CD4-positive, alpha-beta T cell treated with Interleukin-2 at 100 ng/mL for 4 hours (primary cell): ENCODE data around the gene ABI3BP.

Experiments
- DNase-seq: peaks from one replicate; pipeline ENCODE4 v3.0.0-alpha.2; 2020; ENCODE audit warnings: low spot score

Gene ABI3BP

GRCh38 chr3:100833483-100833882, 159.7 kb downstream of the ABI3BP start:
- DNase-seq, result no peak

- no peak for DNase-seq
Observed at GRCh38 chr3:100831629-100832028, 161.6 kb downstream of the ABI3BP start.

DNA sequence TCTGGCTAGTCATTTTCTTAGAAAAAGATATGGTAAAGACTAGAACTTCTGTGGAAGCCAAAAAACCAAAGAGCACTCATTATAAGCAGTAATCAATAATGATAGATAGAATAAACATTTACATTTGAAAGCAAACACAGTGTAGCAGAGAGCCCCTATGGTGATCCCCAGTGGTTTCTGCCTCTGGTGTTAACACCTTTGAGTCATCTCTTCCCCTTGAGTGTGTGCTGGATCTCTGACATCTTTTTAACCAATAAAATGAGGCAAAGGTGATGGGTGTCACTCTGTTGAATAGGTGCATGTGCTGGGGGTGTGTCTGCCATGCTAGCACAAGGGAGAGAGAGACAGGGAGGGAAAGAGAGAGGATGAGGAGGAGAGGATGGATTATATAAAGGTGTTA, 162.3 kb downstream of the ABI3BP start:
- no peak for DNase-seq

GRCh38 chr3:100825574-100825973, 167.6 kb downstream of the ABI3BP start:
- no peak for DNase-seq

DNA sequence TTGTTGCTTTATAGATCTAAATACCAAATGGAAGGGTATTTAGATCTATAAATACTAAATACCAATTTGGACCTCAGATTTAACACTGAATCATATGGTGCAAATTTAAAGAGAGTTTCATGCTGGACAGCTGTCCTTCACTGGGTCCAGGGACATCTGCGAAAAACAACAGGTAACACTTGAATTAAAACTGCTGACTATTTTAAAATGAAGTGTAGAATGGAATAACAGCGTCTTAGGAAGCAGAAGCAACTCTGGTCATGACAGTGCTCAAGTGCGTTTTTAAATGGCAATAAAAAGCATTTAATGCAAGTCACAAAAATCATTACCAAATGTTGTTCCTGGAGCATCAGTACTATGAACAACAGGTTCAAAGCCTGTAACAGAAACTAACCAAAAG, 177.6 kb downstream of the ABI3BP start:
- DNase-seq, result no peak

- no peak for DNase-seq
Observed at GRCh38 chr3:100813828-100814227, 179.4 kb downstream of the ABI3BP start.

GRCh38 chr3:100811779-100812507, 181.3 kb downstream of the ABI3BP start:
- no peak for DNase-seq

- DNase-seq, result no peak
Observed at GRCh38 chr3:100810671-100811070, 182.6 kb downstream of the ABI3BP start.

DNA sequence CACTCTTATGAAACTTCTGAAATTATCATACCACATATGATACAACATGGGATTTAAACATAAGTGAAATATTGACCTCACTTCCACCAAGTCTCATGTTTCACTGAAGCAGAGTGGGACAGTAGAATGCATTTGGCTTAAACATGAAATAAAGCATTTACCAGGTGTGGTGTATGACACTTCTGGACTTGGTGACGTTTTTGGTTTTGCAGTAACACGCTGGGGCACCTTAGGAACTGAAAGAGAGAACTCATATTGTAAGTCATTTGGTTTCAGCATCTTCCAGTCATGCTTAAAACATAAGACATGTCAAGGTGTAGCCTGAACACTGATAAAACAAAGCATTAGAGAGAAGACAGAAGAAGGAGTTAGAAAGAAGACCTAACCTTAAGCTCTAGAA, 188.6 kb downstream of the ABI3BP start:
- DNase-seq, result no peak

- DNase-seq, result no peak
Observed at GRCh38 chr3:100803711-100804110, 189.5 kb downstream of the ABI3BP start.

- no peak for DNase-seq
Observed at GRCh38 chr3:100802126-100802525, 191.1 kb downstream of the ABI3BP start.

GRCh38 chr3:100798012-100798411, 195.2 kb downstream of the ABI3BP start:
- DNase-seq, result no peak

- DNase-seq, result peak; percentile 2
Observed at GRCh38 chr3:100796556-100796955, 196.7 kb downstream of the ABI3BP start.

DNA sequence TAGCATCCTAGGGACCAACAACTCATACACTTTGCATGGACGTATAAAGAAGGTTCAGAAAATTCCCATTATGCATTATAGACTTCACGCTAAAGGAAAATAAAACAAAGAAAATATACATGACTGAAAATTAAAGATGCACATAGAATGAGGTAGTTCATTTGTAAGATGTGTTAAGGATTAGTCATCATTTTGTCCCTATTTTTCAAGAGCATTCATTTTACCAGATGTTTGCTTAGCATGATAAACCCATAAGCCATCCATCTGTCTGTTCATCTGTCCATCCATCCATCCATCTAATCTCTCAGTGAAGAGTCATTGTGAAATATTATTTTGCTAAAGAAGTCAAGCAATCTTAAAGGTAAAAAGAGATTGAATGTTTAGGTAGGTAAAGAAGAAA, 203.6 kb downstream of the ABI3BP start:
- no peak for DNase-seq

- no peak for DNase-seq
Observed at GRCh38 chr3:100783619-100784018, 209.6 kb downstream of the ABI3BP start.

DNA sequence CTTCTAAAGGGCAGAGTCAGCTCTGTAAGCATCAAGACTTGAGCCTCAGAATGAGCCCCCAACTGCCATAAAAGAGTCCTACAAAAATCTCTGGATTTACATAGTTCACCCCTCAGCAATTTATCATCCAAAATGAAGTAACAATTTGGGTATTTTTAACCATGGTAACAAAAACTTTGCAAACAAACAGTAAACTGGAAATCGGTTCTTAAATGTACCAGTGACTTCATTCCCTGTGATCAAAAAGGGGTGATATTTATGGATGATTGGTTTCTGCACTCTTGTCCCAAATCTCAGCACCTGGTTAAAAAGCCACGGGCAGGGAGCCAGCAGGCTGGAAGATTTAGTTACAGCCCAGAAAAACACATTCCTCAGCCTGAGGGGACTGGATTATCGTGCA, 210.3 kb downstream of the ABI3BP start:
- no peak for DNase-seq

GRCh38 chr3:100782348-100782747, 210.9 kb downstream of the ABI3BP start:
- DNase-seq, result no peak

DNA sequence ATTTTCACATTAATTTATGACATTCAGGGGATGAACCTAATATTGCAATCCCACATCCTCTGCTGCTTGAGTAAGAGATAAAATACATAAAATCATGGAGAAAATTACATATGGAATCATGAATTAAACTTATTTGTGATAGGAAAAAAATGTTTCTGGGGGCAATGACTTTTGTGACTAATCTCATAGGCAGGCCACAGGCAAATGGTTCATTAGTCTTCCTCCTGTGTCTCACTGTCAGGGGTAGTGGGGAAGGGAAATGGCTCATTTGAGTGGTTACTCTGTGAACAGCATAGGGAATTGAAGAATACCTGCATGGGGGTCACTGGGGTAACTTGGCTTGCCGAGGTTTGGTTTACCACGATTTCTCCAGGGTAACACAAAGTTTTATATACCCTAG, 211.9 kb downstream of the ABI3BP start:
- DNase-seq, result no peak

- no peak for DNase-seq
Observed at GRCh38 chr3:100780071-100780622, 213.1 kb downstream of the ABI3BP start.

DNA sequence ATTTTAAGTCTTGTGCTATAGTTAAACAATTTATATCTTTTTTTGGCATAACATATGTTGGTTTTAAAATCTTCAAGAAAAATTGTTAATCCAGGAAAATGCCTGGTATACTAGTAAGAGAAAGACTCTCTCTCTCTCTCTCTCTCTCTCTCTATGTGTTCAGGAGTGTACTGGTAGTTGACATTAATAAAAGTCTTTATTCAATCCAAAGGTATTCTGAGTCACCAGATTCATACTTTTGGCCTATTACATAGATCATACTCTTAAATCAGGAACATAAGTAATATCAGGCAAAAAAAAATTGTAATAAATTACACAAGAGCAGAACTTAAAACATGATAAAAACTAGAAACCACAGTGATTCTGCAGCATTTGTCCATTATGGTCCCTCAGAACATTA, 213.7 kb downstream of the ABI3BP start:
- DNase-seq, result no peak

GRCh38 chr3:100777271-100777670, 215.9 kb downstream of the ABI3BP start:
- DNase-seq, result no peak

- DNase-seq, result no peak
Observed at GRCh38 chr3:100776746-100777145, 216.5 kb downstream of the ABI3BP start.

- DNase-seq, result no peak
Observed at GRCh38 chr3:100776097-100776729, 217.0 kb downstream of the ABI3BP start.

- DNase-seq, result no peak
Observed at GRCh38 chr3:100775669-100776068, 217.6 kb downstream of the ABI3BP start.
